OCI-LY7 (cell line): Measurements from ENCODE around the gene KCNQ1.

Source experiments
- EZH2phosphoT487 ChIP-seq: fragments of 200-600 bp; sonication (generic); IDR thresholded peaks from 2 replicates; pipeline ENCODE4 v1.6.1; 2018; ENCODE audit warnings: low read depth, borderline replicate concordance, mild to moderate bottlenecking, mixed run types, antibody characterized with exemption, low read length, moderate library complexity, mixed read lengths
- TF ChIP-seq, protein P1 (sequence below): fragments of 200-600 bp; sonication (generic); conservative IDR thresholded peaks from 2 replicates; pipeline ENCODE4 v1.5.1; 2014; ENCODE audit warnings: mild to moderate bottlenecking, antibody characterized with exemption, low read length, moderate library complexity, mixed read lengths

DNA sequence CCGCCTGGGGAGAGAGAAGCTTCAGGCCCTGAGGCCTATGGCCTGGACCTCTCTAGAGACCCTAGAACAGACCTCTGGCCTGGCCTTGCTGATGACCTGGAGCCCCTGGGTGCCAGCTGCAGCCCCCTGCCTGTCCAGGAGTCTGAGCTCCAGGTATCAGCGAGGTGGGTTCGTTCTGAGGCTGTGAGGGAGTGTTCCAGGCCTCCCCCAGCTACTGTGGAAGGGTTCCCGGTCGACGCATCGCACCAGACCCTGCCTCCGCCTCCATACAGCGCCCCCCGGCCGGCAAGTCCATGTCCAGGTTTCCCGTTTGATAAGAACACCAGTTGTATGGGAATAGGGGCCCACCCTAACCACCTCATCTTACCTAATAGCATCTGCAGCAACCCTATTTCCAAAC lies 111.1 kb downstream of the KCNQ1 start:
- TF ChIP-seq, protein P1, sequence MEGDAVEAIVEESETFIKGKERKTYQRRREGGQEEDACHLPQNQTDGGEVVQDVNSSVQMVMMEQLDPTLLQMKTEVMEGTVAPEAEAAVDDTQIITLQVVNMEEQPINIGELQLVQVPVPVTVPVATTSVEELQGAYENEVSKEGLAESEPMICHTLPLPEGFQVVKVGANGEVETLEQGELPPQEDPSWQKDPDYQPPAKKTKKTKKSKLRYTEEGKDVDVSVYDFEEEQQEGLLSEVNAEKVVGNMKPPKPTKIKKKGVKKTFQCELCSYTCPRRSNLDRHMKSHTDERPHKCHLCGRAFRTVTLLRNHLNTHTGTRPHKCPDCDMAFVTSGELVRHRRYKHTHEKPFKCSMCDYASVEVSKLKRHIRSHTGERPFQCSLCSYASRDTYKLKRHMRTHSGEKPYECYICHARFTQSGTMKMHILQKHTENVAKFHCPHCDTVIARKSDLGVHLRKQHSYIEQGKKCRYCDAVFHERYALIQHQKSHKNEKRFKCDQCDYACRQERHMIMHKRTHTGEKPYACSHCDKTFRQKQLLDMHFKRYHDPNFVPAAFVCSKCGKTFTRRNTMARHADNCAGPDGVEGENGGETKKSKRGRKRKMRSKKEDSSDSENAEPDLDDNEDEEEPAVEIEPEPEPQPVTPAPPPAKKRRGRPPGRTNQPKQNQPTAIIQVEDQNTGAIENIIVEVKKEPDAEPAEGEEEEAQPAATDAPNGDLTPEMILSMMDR = no peak
- no peak for TF ChIP-seq EZH2phosphoT487
